NCI-H1436 treated with DMSO at 0.1 percent for 48 hours (cell line): ENCODE results near the gene ZNF346.
"Not testable (repeated sequence)": the region's sequence is repeated elsewhere in the genome, so short reads cannot be mapped to it uniquely, and the experiment has no call there.

ENCODE experiments used
- DNase-seq: peaks from one replicate; lab custom pipeline; 2025; lab: John Stamatoyannopoulos, UW

ZNF346 gene

GRCh38 chr5:177008716-177009115, 13.8 kb upstream of the ZNF346 start:
- DNase-seq: no peak

- DNase-seq: no peak
Measured at GRCh38 chr5:177010153-177010552, 12.3 kb upstream of the ZNF346 start.

GRCh38 chr5:177015156-177015555, 7.3 kb upstream of the ZNF346 start:
- DNase-seq: no peak

- DNase-seq: no peak
Measured at GRCh38 chr5:177018341-177018740, 4.2 kb upstream of the ZNF346 start.

- no peak for DNase-seq
Measured at GRCh38 chr5:177020033-177020432, 2.5 kb upstream of the ZNF346 start.

GRCh38 chr5:177023303-177023664, 788 bp downstream of the ZNF346 start:
- DNase-seq: no peak

GRCh38 chr5:177024559-177024958, 2.1 kb downstream of the ZNF346 start:
- DNase-seq: no peak

- DNase-seq: no peak
Measured at GRCh38 chr5:177025101-177025601, 2.7 kb downstream of the ZNF346 start.

- DNase-seq: no peak
Measured at GRCh38 chr5:177027665-177028064, 5.2 kb downstream of the ZNF346 start.

GRCh38 chr5:177029498-177029897, 7.0 kb downstream of the ZNF346 start:
- no peak for DNase-seq

- no peak for DNase-seq
Measured at GRCh38 chr5:177035976-177036375, 13.5 kb downstream of the ZNF346 start.

- no peak for DNase-seq
Measured at GRCh38 chr5:177036443-177036842, 13.9 kb downstream of the ZNF346 start.

- DNase-seq: no peak
Measured at GRCh38 chr5:177036921-177037320, 14.4 kb downstream of the ZNF346 start.

GRCh38 chr5:177040814-177041420, 18.4 kb downstream of the ZNF346 start:
- DNase-seq: no peak

- no peak for DNase-seq
Measured at GRCh38 chr5:177041936-177042335, 19.4 kb downstream of the ZNF346 start.

GRCh38 chr5:177043114-177043513, 20.6 kb downstream of the ZNF346 start:
- DNase-seq: no peak

GRCh38 chr5:177043958-177044357, 21.5 kb downstream of the ZNF346 start:
- DNase-seq: no peak

- DNase-seq: no peak
Measured at GRCh38 chr5:177044641-177045040, 22.1 kb downstream of the ZNF346 start.

GRCh38 chr5:177045631-177046030, 23.1 kb downstream of the ZNF346 start:
- DNase-seq: no peak

GRCh38 chr5:177048531-177048930, 26.0 kb downstream of the ZNF346 start:
- DNase-seq: not testable (repeated sequence)

GRCh38 chr5:177049285-177049684, 26.8 kb downstream of the ZNF346 start:
- DNase-seq: no peak

- DNase-seq: no peak
Measured at GRCh38 chr5:177064500-177065277, 42.2 kb downstream of the ZNF346 start.

- no peak for DNase-seq
Measured at GRCh38 chr5:177065491-177065890, 43.0 kb downstream of the ZNF346 start.

GRCh38 chr5:177066224-177066623, 43.7 kb downstream of the ZNF346 start:
- no peak for DNase-seq
